ENCODE results near the gene MAP2.

DNA sequence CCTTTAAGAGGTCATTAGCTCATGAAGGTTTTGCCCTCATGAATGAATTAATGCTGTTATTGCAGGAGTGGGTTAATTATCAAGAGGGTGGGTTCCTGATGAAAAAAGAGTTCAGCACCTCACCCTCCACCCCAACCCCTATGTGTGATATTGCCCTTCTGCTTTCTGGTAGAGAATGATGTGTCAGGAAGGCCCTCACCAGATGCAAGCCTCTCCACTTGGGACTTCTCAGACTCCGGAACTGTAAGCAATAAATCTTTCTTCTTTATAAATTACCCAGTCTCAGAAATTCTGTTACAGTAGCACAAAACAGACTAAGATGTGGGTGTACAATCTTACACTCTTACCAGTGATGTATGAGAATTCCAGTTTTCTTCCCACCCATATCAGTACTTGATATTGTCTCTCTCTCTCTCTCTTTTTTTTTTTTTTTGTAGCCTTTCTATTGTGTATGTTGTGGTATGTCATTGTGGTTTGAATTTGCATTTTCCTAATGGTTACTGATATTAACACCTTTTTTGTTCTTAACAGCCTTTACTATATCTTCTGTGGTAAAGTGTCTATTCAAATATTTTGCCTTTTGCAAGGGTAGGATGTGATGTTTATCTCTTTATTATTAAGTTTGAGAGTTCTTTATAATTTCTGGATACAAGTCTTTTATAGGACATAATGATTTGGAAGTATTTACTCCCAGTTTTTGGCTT lies 10.4 kb upstream of the MAP2 start:
- TF ChIP-seq, protein P1, sequence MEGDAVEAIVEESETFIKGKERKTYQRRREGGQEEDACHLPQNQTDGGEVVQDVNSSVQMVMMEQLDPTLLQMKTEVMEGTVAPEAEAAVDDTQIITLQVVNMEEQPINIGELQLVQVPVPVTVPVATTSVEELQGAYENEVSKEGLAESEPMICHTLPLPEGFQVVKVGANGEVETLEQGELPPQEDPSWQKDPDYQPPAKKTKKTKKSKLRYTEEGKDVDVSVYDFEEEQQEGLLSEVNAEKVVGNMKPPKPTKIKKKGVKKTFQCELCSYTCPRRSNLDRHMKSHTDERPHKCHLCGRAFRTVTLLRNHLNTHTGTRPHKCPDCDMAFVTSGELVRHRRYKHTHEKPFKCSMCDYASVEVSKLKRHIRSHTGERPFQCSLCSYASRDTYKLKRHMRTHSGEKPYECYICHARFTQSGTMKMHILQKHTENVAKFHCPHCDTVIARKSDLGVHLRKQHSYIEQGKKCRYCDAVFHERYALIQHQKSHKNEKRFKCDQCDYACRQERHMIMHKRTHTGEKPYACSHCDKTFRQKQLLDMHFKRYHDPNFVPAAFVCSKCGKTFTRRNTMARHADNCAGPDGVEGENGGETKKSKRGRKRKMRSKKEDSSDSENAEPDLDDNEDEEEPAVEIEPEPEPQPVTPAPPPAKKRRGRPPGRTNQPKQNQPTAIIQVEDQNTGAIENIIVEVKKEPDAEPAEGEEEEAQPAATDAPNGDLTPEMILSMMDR (IDR thresholded peaks at IDR 0.05; ENCODE audit: low read depth, low read length, missing input control), result no peak
- TF ChIP-seq TAF1 (conservative IDR thresholded peaks at IDR 0.05) (no peak), HNF4G (IDR thresholded peaks at IDR 0.05) (no peak), SP1 (IDR thresholded peaks at IDR 0.05) (no peak), FOXA1 (IDR thresholded peaks at IDR 0.05) (no peak), YY1 (IDR thresholded peaks at IDR 0.05) (no peak), HNF4A (conservative IDR thresholded peaks at IDR 0.05) (no peak), RAD21 (IDR thresholded peaks at IDR 0.05) (no peak), GABPA (IDR thresholded peaks at IDR 0.05 in 1 of 2, conservative IDR thresholded peaks at IDR 0.05 in 1 of 2) (no peak), EGR1 (IDR thresholded peaks at IDR 0.05; ENCODE audit: low read depth in 2 of 2) (no peak)
- TF ChIP-seq, protein P2, sequence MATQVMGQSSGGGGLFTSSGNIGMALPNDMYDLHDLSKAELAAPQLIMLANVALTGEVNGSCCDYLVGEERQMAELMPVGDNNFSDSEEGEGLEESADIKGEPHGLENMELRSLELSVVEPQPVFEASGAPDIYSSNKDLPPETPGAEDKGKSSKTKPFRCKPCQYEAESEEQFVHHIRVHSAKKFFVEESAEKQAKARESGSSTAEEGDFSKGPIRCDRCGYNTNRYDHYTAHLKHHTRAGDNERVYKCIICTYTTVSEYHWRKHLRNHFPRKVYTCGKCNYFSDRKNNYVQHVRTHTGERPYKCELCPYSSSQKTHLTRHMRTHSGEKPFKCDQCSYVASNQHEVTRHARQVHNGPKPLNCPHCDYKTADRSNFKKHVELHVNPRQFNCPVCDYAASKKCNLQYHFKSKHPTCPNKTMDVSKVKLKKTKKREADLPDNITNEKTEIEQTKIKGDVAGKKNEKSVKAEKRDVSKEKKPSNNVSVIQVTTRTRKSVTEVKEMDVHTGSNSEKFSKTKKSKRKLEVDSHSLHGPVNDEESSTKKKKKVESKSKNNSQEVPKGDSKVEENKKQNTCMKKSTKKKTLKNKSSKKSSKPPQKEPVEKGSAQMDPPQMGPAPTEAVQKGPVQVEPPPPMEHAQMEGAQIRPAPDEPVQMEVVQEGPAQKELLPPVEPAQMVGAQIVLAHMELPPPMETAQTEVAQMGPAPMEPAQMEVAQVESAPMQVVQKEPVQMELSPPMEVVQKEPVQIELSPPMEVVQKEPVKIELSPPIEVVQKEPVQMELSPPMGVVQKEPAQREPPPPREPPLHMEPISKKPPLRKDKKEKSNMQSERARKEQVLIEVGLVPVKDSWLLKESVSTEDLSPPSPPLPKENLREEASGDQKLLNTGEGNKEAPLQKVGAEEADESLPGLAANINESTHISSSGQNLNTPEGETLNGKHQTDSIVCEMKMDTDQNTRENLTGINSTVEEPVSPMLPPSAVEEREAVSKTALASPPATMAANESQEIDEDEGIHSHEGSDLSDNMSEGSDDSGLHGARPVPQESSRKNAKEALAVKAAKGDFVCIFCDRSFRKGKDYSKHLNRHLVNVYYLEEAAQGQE (IDR thresholded peaks at IDR 0.05), result no peak
- TF ChIP-seq, protein P3, sequence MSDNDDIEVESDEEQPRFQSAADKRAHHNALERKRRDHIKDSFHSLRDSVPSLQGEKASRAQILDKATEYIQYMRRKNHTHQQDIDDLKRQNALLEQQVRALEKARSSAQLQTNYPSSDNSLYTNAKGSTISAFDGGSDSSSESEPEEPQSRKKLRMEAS (IDR thresholded peaks at IDR 0.05), result no peak
- TF ChIP-seq, protein P4, sequence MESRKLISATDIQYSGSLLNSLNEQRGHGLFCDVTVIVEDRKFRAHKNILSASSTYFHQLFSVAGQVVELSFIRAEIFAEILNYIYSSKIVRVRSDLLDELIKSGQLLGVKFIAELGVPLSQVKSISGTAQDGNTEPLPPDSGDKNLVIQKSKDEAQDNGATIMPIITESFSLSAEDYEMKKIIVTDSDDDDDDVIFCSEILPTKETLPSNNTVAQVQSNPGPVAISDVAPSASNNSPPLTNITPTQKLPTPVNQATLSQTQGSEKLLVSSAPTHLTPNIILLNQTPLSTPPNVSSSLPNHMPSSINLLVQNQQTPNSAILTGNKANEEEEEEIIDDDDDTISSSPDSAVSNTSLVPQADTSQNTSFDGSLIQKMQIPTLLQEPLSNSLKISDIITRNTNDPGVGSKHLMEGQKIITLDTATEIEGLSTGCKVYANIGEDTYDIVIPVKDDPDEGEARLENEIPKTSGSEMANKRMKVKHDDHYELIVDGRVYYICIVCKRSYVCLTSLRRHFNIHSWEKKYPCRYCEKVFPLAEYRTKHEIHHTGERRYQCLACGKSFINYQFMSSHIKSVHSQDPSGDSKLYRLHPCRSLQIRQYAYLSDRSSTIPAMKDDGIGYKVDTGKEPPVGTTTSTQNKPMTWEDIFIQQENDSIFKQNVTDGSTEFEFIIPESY (IDR thresholded peaks at IDR 0.05), result no peak
- TF ChIP-seq, protein P5, sequence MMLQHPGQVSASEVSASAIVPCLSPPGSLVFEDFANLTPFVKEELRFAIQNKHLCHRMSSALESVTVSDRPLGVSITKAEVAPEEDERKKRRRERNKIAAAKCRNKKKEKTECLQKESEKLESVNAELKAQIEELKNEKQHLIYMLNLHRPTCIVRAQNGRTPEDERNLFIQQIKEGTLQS (IDR thresholded peaks at IDR 0.05), result no peak

All from liver (tissue), 3 donors.